Endodermal cell (in vitro differentiated cells): ENCODE data around the gene BAZ2A. TPM values are rescaled to one million over a fixed set of nuclear protein-coding genes. Genes with fewer than 3 reads are reported as not detected.

Experiments
- DNase-seq: peaks from one replicate; pipeline ENCODE4 v3.0.0-alpha.2; 2017
- H3K27ac ChIP-seq: 2 replicates; pipeline ENCODE4 v1.5.1; 2013; ENCODE audit warnings: mild to moderate bottlenecking, low read depth, low read length, moderate library complexity
- H3K27me3 ChIP-seq: 2 replicates; pipeline ENCODE4 v1.6.1; 2013; ENCODE audit warnings: mild to moderate bottlenecking, low read length, moderate library complexity; ENCODE audit not compliant: insufficient read depth, control insufficient read depth, poor library complexity, severe bottlenecking
- H3K36me3 ChIP-seq: 2 replicates; pipeline ENCODE4 v1.7.0; 2013; ENCODE audit warnings: mild to moderate bottlenecking, low read length, moderate library complexity; ENCODE audit not compliant: control insufficient read depth, insufficient read depth
- H3K4me1 ChIP-seq: one replicate; pipeline ENCODE4 v1.7.0; 2013; ENCODE audit warnings: low read length; ENCODE audit not compliant: control insufficient read depth, insufficient read depth
- H3K4me3 ChIP-seq: 2 replicates; pipeline ENCODE4 v1.5.1; 2013; ENCODE audit warnings: mild to moderate bottlenecking, low read length, moderate library complexity
- H3K9ac ChIP-seq: 2 replicates; pipeline ENCODE4 v1.6.1; 2013; ENCODE audit warnings: mild to moderate bottlenecking, low read length, moderate library complexity; ENCODE audit not compliant: poor library complexity, severe bottlenecking; ENCODE audit errors: extremely low read depth
- H3K9me3 ChIP-seq: 2 replicates; pipeline ENCODE4 v1.6.1; 2013; ENCODE audit warnings: mild to moderate bottlenecking, low read length, moderate library complexity; ENCODE audit not compliant: control insufficient read depth
- H3K27ac Mint-ChIP-seq: 2 replicates; pipeline ENCODE4 v1.8.0; 2020; ENCODE audit warnings: mixed read lengths
- H3K27me3 Mint-ChIP-seq: 2 replicates; pipeline ENCODE4 v1.8.0; 2021; ENCODE audit warnings: mild to moderate bottlenecking, mixed read lengths; ENCODE audit not compliant: insufficient read depth
- H3K36me3 Mint-ChIP-seq: 2 replicates; pipeline ENCODE4 v1.8.0; 2020; ENCODE audit warnings: low read depth, mixed read lengths
- H3K4me1 Mint-ChIP-seq: 2 replicates; pipeline ENCODE4 v1.8.0; 2020; ENCODE audit warnings: mixed read lengths
- H3K4me3 Mint-ChIP-seq: 2 replicates; pipeline ENCODE4 v1.8.0; 2020; ENCODE audit warnings: mild to moderate bottlenecking, moderate library complexity, mixed read lengths
- H3K9me3 Mint-ChIP-seq: 2 replicates; pipeline ENCODE4 v1.8.0; 2020; ENCODE audit warnings: mild to moderate bottlenecking, mixed read lengths
- CTCF ChIP-seq: fragments of 200-600 bp; sonication (generic); conservative IDR thresholded peaks from 2 replicates; pipeline ENCODE4 v1.5.0; 2021; ENCODE audit warnings: antibody characterized with exemption, mild to moderate bottlenecking
- WGBS, 2 experiments: methylation state at CpG; one replicate each; pipeline versions ENCODE4 v1.1.5 to v1.1.7; 2013; ENCODE audit warnings: missing lambda C conversion rate in 2 of 2, mixed read lengths in 1 of 2; ENCODE audit not compliant: insufficient coverage in 1 of 2, insufficient read length in 1 of 2; 5-methylcytosine and 5-hydroxymethylcytosine counted together
- total RNA-seq, 2 donors: library from RNA; stranded (reverse); fragmentation: NEBNext Ultra II Directional in 1 of 2; extraction: Animal tissue kit (Norgen Biotek cat#: 25700) in 1 of 2; gene quantifications; 2 replicates in 1 of 2; 3 replicates in 1 of 2; pipeline ENCODE4 v1.2.1, GENCODE V29; 2021

The BAZ2A gene
- total RNA-seq, 2 donors from 2014 or later, result 125 to 137 TPM

GRCh38 chr12:56602239-56602638 is 27.9 kb downstream of the BAZ2A start:
- 95% methylated on average over 3 of the region's 3 CpGs; no CpG with 5 or more reads in 1 of the 2 experiments for WGBS, 2 experiments
- H3K36me3 Mint-ChIP-seq, result peaks cover 90% of the 10 kb centered on the region
- peaks cover 99% of the 10 kb centered on the region for H3K36me3 ChIP-seq
- H3K27ac ChIP-seq, result no peak overlapping the region
- H3K4me1 ChIP-seq, result no peaks in the 10 kb centered on the region
- no peak for TF ChIP-seq CTCF
- DNase-seq, result no peak
- no peak overlapping the region for H3K4me3 Mint-ChIP-seq
- H3K9ac ChIP-seq, result no peak overlapping the region
- H3K9me3 Mint-ChIP-seq, result no peaks in the 10 kb centered on the region
- H3K4me1 Mint-ChIP-seq, result peaks cover under 1% of the 10 kb centered on the region
- H3K27ac Mint-ChIP-seq, result no peak overlapping the region
- no peak overlapping the region for H3K4me3 ChIP-seq
- H3K27me3 ChIP-seq, result no peaks in the 10 kb centered on the region
- no peaks in the 10 kb centered on the region for H3K27me3 Mint-ChIP-seq
- no peaks in the 10 kb centered on the region for H3K9me3 ChIP-seq

GRCh38 chr12:56601503-56601902 is 28.6 kb downstream of the BAZ2A start:
- H3K4me3 Mint-ChIP-seq, result no peak overlapping the region
- peak; percentile 49 for TF ChIP-seq CTCF
- peak; percentile 80 for DNase-seq
- no peaks in the 10 kb centered on the region for H3K9me3 Mint-ChIP-seq
- Histone ChIP-seq H3K9me3 (no peaks in the 10 kb centered on the region), H3K36me3 (peaks cover 98% of the 10 kb centered on the region), H3K9ac (no peak overlapping the region), H3K27me3 (no peaks in the 10 kb centered on the region), H3K27ac (no peak overlapping the region), H3K4me1 (no peaks in the 10 kb centered on the region), H3K4me3 (no peak overlapping the region)
- no peak overlapping the region for H3K27ac Mint-ChIP-seq
- 85 to 100% methylated on average over 1 to 3 of the region's 3 CpGs for WGBS, 2 experiments
- H3K27me3 Mint-ChIP-seq, result no peaks in the 10 kb centered on the region
- peaks cover 5% of the 10 kb centered on the region for H3K4me1 Mint-ChIP-seq
- H3K36me3 Mint-ChIP-seq, result peaks cover 90% of the 10 kb centered on the region

- no peak overlapping the region for H3K4me3 Mint-ChIP-seq
- no peaks in the 10 kb centered on the region for H3K27me3 ChIP-seq
- H3K27me3 Mint-ChIP-seq, result no peaks in the 10 kb centered on the region
- peaks cover 5% of the 10 kb centered on the region for H3K4me1 Mint-ChIP-seq
- H3K4me1 ChIP-seq, result no peaks in the 10 kb centered on the region
- H3K9me3 ChIP-seq, result no peaks in the 10 kb centered on the region
- TF ChIP-seq CTCF, result no peak
- H3K27ac ChIP-seq, result no peak overlapping the region
- no peak overlapping the region for H3K4me3 ChIP-seq
- H3K36me3 ChIP-seq, result peaks cover 96% of the 10 kb centered on the region
- H3K9ac ChIP-seq, result no peak overlapping the region
- no peak for DNase-seq
- H3K27ac Mint-ChIP-seq, result no peak overlapping the region
- 96 to 100% methylated on average over 5 to 6 of the region's 6 CpGs for whole genome bisulfite sequencing, 2 experiments
- H3K9me3 Mint-ChIP-seq, result no peaks in the 10 kb centered on the region
- H3K36me3 Mint-ChIP-seq, result peaks cover 85% of the 10 kb centered on the region
Measured at GRCh38 chr12:56600753-56601152, 29.4 kb downstream of the BAZ2A start.
